GM10266 (cell line): Measurements from ENCODE around the gene KCNB1.

Experiments used
- DNase-seq: peaks from one replicate; pipeline ENCODE4 v3.0.0; 2012; ENCODE audit errors: extremely low spot score
- CTCF ChIP-seq: IDR thresholded peaks from 2 replicates; pipeline ENCODE4 v1.5.1; 2012; ENCODE audit warnings: mild to moderate bottlenecking, low read depth; ENCODE audit not compliant: control insufficient read depth, insufficient read depth; ENCODE audit errors: missing control alignments

Gene KCNB1

GRCh38 chr20:49480236-49480635, 2.2 kb downstream of the KCNB1 start:
- TF ChIP-seq CTCF, result no peak

GRCh38 chr20:49479785-49480184, 2.7 kb downstream of the KCNB1 start:
- no peak for DNase-seq
- no peak for TF ChIP-seq CTCF

More at GRCh38 chr20:49480236-49480635, 2.2 kb downstream of the KCNB1 start:
- no peak for DNase-seq

GRCh38 chr20:49478754-49479689, 3.4 kb downstream of the KCNB1 start:
- no peak for TF ChIP-seq CTCF
- no peak for DNase-seq

- DNase-seq, result no peak
- no peak for TF ChIP-seq CTCF
Measured at GRCh38 chr20:49478266-49478665, 4.2 kb downstream of the KCNB1 start.

- DNase-seq, result no peak
- no peak for TF ChIP-seq CTCF
Measured at GRCh38 chr20:49477200-49477599, 5.3 kb downstream of the KCNB1 start.

GRCh38 chr20:49476016-49476355, 6.5 kb downstream of the KCNB1 start:
- DNase-seq, result no peak
- TF ChIP-seq CTCF, result no peak

- DNase-seq, result no peak
- no peak for TF ChIP-seq CTCF
Measured at GRCh38 chr20:49475292-49476015, 7.0 kb downstream of the KCNB1 start.
